AG04450 (cell line): ENCODE measurements around the gene ZNF343. TPM values are rescaled to one million over a fixed set of nuclear protein-coding genes. Genes with fewer than 3 reads are reported as not detected.

ENCODE experiments used
- CTCF ChIA-PET: fragments of 300-600, 350-600 bp; formaldehyde crosslinking; extraction: SDS; loops from one replicate; lab custom pipeline; 2022; ENCODE audit warnings: antibody characterized with exemption, inconsistent platforms; lab: Charles Lee
- POLR2A ChIA-PET: fragments of 350-600 bp; formaldehyde crosslinking; extraction: SDS; loops from one replicate; lab custom pipeline; 2021; ENCODE audit warnings: antibody characterized with exemption, inconsistent platforms; lab: Yijun Ruan, JAX
- DNase-seq: peaks from one replicate; pipeline ENCODE4 v3.0.0-alpha.2; 2011; ENCODE audit warnings: low read depth, low spot score
- H3K27ac ChIP-seq: one replicate; pipeline ENCODE4 v1.5.1; 2012; ENCODE audit warnings: low read depth, low read length, control low read depth
- H3K27me3 ChIP-seq: one replicate; pipeline ENCODE4 v1.6.0; 2012; ENCODE audit warnings: low read length; ENCODE audit not compliant: control insufficient read depth, insufficient read depth
- H3K4me3 ChIP-seq: 2 replicates; pipeline ENCODE4 v1.5.1; 2011; ENCODE audit warnings: mild to moderate bottlenecking, low read depth, low read length, control low read depth
- H3K9me3 ChIP-seq: 2 replicates; pipeline ENCODE4 v1.5.1; 2012; ENCODE audit warnings: low read length; ENCODE audit not compliant: control insufficient read depth, insufficient read depth
- polyA plus RNA-seq: library from polyadenylated mRNA; depleted of rRNA; stranded (reverse); fragments of >200 nt; gene quantifications from 2 replicates; pipeline ENCODE4 v1.2.3, GENCODE V29; 2011
- TF ChIP-seq, protein P1 (sequence below): IDR thresholded peaks from 2 replicates; pipeline ENCODE4 v1.5.1; 2011; ENCODE audit warnings: low read depth, low read length, control low read depth, inconsistent platforms

Gene ZNF343
- polyA plus RNA-seq, 1 experiment: 10.8 TPM

DNA sequence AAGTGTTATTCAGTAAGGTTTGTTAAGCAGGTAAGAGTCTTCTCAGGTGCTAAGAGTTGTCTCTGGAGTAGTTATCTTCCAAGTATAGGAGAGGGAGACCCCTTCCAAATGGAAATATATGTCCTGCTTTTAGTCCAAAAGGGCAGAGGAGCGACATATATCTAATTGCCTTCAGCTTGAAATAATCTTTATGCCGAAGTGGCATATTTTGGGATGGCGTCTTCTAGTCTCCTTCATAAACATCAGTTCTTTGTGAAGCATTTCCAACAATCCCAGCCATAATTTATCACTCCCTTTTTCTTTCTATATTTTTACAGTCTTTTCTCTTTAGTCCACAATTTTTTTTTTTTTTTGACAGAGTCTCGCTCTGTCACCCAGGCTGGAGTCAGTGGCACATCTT, 33.6 kb upstream of the ZNF343 start:
- POLR2A ChIA-PET: no interaction called here

DNA sequence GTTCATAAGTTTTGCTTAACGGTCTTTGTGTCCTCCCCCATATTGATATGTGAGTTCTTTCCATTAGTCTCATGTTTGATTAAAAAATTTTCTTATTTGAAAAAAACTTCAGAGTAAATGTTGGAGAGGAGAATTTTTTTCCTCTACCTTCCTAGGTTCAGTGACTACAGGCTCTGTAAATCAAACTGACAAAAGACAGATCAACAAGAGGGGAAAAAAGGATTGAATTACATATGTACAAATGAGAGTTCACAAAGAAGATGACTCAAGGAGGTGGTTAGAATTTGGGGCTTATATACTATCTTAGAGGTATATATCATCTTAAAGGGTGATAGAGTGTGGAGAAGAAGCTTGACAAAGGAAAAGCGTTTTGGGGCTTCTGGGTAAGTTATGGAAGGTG, 33.2 kb upstream of the ZNF343 start:
- Histone ChIP-seq H3K4me3 (no peak overlapping the region), H3K27me3 (peaks cover 40% of the 10 kb centered on the region), H3K27ac (no peak overlapping the region), H3K9me3 (no peaks in the 10 kb centered on the region)
- no peak for DNase-seq
- TF ChIP-seq, protein P1, sequence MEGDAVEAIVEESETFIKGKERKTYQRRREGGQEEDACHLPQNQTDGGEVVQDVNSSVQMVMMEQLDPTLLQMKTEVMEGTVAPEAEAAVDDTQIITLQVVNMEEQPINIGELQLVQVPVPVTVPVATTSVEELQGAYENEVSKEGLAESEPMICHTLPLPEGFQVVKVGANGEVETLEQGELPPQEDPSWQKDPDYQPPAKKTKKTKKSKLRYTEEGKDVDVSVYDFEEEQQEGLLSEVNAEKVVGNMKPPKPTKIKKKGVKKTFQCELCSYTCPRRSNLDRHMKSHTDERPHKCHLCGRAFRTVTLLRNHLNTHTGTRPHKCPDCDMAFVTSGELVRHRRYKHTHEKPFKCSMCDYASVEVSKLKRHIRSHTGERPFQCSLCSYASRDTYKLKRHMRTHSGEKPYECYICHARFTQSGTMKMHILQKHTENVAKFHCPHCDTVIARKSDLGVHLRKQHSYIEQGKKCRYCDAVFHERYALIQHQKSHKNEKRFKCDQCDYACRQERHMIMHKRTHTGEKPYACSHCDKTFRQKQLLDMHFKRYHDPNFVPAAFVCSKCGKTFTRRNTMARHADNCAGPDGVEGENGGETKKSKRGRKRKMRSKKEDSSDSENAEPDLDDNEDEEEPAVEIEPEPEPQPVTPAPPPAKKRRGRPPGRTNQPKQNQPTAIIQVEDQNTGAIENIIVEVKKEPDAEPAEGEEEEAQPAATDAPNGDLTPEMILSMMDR: no peak
- CTCF ChIA-PET: interaction anchor here (1.2 kb wide), 1 partner anchor 18 kb away, joined by 6 read pairs; no protein-coding TSS in a partner anchor
- POLR2A ChIA-PET: no interaction called here

More for the DNA sequence above, 33.6 kb upstream of the ZNF343 start:
- Histone ChIP-seq H3K27ac (no peak overlapping the region), H3K9me3 (no peaks in the 10 kb centered on the region), H3K4me3 (no peak overlapping the region), H3K27me3 (peaks cover 37% of the 10 kb centered on the region)
- TF ChIP-seq, protein P1: no peak
- CTCF ChIA-PET: interaction anchor here (0.7 kb wide), 1 partner anchor 9 kb away, joined by 3 read pairs; no protein-coding TSS in a partner anchor
- no peak for DNase-seq

DNA sequence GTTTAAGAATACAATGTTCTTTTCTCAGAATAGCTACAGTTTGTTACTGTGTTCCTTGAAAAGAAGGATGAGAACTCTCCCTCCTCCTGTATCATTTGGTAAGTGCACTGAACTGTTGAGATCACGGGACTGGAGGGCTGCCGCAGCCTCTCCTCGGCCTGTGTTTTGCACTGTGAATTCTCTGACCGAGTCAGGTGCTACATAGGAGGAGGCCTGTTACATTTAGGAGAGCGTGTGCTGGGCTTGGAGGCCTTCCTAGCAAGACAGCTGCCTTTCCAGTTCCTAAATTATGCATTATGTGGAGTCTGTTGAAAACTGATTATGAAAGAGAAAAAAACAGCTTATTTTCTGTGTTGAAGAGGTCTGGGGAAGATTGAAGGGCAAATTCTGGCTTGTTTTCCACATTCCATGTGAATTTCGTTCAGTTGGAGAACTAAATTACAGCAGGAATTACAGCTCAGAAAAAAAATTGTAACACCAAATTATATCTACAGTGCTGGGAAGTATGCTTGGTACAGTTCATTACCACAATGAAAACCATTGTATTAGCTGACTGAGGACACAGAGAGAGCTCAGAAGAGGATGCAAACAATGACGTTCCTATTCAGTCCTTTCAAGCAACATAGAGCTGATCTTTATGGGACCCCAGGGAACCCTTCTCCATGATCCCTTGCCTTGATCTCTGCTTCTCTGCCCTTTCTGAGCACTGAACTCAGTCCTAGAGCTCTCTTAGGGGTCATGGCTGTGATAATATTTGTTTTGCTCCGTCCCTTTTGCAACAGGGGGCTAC, 30.4 kb upstream of the ZNF343 start:
- no peak for DNase-seq
- no peak overlapping the region for H3K4me3 ChIP-seq
- no peaks in the 10 kb centered on the region for H3K9me3 ChIP-seq
- H3K27ac ChIP-seq: no peak overlapping the region
- H3K27me3 ChIP-seq: peaks cover 56% of the 10 kb centered on the region
- ChIA-PET CTCF (interaction anchor here (0.5 to 1.6 kb wide), 4 partner anchors 15 to 93 kb away, joined by 3 to 9 read pairs (median 4); no protein-coding TSS in a partner anchor), POLR2A (interaction anchor here (0.9 kb wide), 1 partner anchor 13 kb away, joined by 3 read pairs; no protein-coding TSS in a partner anchor)
- TF ChIP-seq, protein P1: no peak

DNA sequence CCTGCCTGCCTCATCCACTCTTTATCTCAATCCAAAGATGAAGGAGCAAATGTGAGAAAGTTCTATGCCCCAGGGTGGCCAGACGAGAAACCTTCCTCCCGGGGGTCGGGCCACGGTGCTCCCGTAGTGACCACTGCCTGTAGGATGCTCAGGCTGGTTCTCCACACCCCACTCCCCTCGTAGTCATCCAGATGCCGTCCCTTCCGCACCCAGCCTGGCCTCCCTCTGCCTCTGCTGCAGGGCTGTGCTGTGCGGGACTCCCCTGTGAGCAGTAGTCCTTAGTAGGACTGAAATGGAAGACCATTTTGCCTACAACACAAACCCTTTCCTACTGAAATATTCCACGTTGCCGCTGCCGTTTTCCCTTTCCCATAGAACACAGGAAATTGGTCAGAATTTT, 29.6 kb upstream of the ZNF343 start:
- peaks cover 58% of the 10 kb centered on the region for H3K27me3 ChIP-seq

More for the DNA sequence above, 29.6 kb upstream of the ZNF343 start:
- no peak overlapping the region for H3K4me3 ChIP-seq
- no peak for DNase-seq
- H3K9me3 ChIP-seq: no peaks in the 10 kb centered on the region
- TF ChIP-seq, protein P1: no peak
- ChIA-PET POLR2A (interaction anchor here (0.9 kb wide), 1 partner anchor 12 kb away, joined by 3 read pairs; no protein-coding TSS in a partner anchor), CTCF (interaction anchor here (1.6 kb wide), 1 partner anchor 17 kb away, joined by 9 read pairs; no protein-coding TSS in a partner anchor)
- H3K27ac ChIP-seq: no peak overlapping the region
